Stimulated activated CD4-positive, alpha-beta T cell treated with anti-CD3 and anti-CD28 coated beads, Interleukin-2, amount 100 ng/mL, for 48 hours (primary cell): ENCODE results near the gene XXYLT1.

Experiments used
- DNase-seq, 2 donors: peaks; one replicate each; pipeline ENCODE4 v3.0.0-alpha.2; 2020

XXYLT1 gene

GRCh38 chr3:195073866-195074860 lies 196.8 kb downstream of the XXYLT1 start:
- DNase-seq = no peak

DNA sequence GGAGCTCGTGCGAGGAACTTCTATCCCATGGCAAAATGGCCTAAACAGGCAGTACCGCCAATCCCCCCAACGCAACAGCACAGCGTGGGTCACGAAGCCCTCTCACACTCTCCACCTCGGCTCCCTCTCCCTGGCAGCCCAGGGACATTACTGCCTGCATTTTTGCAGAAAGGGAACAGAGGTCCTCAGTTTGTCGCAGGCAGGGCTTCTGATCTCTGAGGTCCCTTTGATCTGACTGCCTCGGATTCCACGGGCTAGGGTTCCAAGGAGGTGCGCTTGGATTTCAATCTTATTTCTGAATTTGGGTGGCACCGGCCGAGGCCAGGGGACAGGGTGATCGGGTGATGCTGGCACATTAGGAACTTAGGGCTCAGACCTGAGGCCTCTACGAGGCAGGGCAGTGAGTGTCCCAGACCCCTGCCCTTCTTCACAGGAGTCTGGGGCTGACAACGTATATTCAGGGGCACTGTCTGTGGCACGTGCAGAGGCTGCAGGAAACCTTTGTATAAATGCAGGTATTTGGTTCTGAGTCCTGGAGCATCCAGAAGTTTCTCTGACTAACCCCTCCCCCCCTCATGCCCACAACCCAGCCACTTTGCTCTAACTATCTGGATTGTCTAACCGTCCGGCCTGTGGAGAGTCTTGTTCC lies 197.9 kb downstream of the XXYLT1 start:
- DNase-seq = no peak

GRCh38 chr3:195071916-195072820 lies 198.8 kb downstream of the XXYLT1 start:
- no peak for DNase-seq

GRCh38 chr3:195071011-195071728 lies 199.8 kb downstream of the XXYLT1 start:
- no peak for DNase-seq

DNA sequence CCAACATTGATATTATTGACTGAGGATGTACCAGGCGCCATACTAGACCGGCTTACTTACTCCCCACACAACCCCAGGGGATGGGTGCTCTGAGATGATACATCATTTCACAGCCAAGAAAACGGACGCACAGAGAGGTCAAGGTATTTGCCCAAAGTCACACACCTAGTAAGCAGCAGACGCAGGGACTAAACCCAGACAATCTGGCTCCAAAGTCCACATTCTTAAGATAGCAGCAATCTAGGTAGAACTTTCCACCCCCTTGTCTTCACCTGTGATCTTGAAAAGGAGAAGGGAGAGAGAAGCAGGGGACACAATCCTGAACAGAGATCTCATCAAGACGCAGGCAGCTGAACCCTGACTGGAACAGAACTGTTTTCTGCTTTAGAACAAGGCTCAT lies 200.6 kb downstream of the XXYLT1 start:
- no peak for DNase-seq

GRCh38 chr3:195069501-195070251 lies 201.3 kb downstream of the XXYLT1 start:
- DNase-seq = no peak

DNA sequence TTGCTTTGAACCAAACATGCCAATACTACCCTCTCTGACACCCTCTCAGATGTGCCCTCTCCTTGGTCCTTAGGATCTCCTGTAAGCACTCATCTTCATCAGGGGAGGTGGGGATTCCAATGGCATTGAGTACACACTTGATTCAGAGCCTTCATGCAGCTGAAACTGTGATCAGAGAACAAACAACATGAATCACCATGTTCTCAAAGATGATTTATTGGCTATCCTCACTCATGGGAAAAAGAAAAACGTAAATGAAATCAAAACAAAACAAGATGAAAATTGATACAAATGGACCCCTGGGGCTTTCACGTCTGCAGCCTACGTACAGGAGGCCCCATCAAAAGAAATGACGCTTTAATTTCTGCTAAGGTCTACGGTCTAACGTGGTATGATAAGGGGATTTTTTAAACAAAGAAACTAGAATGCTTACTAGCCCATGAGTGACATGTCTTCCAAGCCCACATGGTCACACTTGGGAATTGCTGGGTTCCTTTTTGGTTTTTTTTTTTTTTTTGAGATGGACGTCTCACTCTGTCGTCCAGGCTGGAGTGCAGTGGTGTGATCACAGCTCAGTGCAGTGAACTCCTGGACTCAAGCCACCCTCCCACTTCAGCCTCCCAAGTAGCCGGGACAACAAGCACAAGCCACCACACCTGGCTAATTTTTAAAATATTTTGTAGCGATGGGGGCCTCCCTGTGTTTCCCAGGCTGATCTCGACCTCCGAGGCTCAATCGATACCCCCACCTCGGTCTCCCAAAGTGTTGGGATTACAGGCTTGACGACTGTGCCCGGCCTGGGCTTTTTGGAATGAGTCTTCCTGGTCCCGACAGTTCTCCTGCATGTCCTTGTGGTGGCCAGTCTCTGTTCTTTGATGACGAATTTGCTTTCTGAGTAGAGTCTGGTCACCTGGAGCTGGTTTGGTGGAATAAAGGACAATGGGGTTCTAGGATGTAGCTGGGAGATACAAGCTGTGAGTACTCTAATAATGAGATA lies 202.6 kb downstream of the XXYLT1 start:
- DNase-seq = no peak

DNA sequence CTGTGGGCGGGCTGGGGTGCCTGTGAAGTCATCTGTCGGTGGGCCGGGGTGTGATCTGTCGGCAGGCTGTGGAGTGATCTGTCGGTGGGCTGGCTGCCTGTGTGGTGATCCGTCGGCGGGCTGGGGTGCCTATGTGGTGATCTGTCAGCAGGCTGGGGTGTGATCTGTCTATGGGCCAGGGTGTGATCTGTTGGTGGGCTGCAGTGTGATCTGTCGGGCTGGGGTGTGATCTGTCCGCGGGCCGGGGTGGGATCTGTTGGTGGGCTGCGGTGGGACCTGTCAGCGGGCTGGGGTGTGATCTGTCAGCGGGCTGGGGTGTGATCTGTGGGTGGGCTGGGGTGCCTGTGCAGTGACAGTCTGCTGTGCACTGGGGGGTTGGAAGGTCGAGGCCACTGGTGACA lies 204.5 kb downstream of the XXYLT1 start:
- DNase-seq = no peak

- DNase-seq = no peak
Measured at GRCh38 chr3:195065864-195066185, 205.1 kb downstream of the XXYLT1 start.

GRCh38 chr3:195065142-195065863 lies 205.7 kb downstream of the XXYLT1 start:
- no peak for DNase-seq

DNA sequence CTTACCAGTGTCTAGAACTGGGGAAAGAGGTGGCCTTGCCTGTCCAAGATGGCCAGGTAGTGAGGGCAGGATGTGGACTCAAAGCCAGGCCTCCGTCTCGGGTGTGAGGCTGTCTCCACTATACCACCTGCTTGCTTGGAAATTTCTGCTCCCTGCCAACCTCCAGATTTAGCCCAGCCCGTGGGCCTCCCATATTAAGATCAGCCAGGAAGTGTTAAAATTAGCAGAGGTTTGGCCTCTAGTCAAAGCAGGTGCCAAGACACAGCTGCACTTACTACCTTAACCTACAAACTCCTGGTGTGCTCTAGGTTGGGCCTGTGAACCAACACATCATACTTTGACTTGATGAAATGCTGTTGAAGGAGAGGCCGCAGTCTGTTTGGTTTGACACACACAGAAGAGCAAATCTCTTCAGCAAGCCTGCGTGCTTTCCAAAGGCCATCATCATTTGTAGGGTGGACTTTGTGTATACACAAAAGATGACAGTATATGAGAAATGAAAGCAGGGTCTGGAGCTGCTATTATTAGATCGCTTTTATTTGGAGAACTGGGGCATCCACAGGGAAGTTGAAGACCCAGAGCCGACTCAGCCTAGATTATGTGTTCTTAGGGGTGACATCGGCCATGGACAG lies 206.5 kb downstream of the XXYLT1 start:
- no peak for DNase-seq

DNA sequence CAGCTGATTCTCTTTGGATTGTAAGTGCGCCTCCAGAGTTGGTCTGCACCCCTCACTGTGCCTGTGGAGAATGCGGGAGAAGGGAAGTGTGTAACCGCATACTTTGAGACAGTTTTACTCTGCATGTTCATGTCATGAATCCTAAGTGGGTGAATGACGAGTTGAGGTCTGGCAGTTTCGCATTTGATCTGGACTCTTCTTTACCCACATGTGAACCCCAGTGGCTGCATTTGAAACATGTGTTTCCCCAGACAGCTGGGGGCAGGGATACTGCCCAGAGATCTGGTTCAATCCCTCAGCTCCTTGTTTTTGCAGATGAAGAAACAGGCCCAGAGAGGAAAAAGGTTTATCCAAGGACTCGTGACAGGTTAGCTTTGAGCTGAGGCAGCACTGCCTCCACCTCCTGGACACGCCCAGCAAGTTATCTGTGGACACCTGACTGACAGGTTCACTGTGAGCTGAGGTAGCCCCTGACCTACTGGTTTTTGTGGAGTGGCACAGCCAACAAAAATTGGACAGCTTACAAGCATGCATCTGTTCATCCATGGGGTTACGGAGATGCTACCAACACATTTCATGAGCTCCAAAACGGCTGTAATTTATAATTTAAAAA lies 207.3 kb downstream of the XXYLT1 start:
- no peak for DNase-seq

GRCh38 chr3:195062866-195063540 lies 208.0 kb downstream of the XXYLT1 start:
- DNase-seq = no peak

DNA sequence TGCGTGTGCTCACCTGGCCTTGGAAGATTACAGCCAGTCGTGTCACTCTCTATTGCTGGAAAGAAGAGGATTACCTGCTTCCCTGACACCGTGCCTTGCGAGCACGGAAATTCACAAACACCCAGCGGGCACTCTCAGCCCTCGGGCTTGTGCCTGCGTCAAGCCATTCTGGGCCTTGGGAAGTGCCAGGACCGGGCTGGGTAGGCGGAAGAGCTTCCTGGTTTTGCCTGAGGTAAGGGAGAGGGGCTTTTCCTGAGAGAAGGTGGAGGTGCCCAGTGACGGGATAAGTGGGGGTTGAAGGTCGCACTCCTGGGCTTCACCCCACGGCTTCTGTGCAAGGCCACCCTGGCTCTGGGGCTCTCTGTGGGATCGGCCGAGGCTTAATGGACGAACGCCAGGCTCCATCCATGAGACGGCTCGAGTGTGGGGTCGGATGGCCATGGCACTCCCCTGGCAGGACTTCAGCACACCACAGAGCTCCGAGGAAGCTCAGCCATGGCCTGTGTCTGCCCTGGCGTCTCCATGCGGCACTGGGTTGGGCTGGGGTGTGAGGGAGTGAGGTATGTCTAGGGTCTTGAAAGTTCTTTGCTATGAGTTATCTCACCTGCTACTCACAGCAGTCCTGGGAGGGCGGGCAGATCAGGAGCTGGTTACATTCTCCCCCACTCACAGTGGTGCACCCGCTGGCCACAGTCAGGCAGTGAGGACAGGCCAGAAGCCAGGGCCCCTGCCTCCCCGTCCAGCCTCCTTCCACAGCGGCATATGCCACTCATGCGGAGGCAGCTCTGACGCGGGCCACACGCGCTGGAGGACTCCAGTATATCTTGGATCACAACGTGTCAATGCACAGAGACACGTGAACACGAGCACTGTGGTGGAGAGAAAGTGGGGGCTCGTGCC lies 209.0 kb downstream of the XXYLT1 start:
- DNase-seq = no peak

DNA sequence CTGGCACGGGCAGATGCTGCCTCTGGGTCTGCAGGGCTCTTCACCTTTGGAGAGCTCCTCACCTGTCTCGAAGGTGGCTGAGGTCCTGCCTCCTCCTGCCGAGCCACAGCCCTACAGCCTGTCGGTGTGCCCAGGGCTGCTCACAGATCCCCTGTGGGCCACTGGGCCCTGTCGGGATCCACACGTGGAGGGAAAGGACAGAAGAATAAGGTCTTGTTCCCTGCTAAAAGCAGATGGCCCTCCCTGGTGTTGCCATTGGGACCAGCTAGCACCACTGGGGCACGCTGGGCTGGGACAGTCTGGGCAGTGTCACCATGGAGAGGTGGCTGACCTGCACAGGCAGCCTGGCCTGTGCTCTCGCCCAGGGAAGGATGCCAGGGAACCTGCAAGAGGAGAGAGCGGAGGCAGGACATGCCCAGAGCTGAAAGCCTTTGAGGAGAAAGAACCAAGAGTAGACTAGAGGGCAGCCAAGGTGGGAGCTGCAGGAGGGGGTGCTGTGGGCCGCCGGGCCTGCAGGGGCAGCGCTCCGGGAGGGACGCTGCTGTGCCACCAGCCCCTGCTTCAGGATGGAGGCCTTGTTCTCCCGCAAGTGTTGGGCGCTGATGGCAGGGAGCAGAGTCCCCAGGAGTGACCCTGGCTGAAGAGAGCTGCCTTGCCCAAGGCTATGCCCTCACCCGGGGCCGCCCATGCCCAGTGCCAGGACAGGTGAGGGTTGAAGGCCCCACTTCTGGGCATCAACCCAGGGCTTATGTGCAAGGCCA lies 210.2 kb downstream of the XXYLT1 start:
- DNase-seq = no peak

GRCh38 chr3:195060217-195060481 lies 210.8 kb downstream of the XXYLT1 start:
- DNase-seq = no peak
